Spleen (tissue), 13 donors: ENCODE measurements around the gene LPGAT1. TPM values are rescaled to one million over a fixed set of nuclear protein-coding genes. Genes with fewer than 3 reads are reported as not detected.

ENCODE experiments used
- DNase-seq: peaks from one replicate; pipeline ENCODE4 v3.0.0-alpha.2; 2020
- H3K27ac ChIP-seq, 8 donors: fragments of 200-600 bp; sonication (generic) in 7 of 8; 1 replicate in 4 of 8; 2 replicates in 4 of 8; pipeline versions ENCODE4 v1.5.0 to v1.8.0; 2016 to 2021; ENCODE audit warnings: inconsistent platforms in 4 of 8, mild to moderate bottlenecking in 4 of 8, moderate library complexity in 1 of 8
- H3K27me3 ChIP-seq, 7 donors: fragments of 200-600 bp; sonication (generic) in 6 of 7; replicated peaks in 1 of 7; 1 replicate in 4 of 7; 2 replicates in 3 of 7; pipeline versions ENCODE4 v1.5.0 to v1.8.0; 2016 to 2021; ENCODE audit warnings: inconsistent platforms in 3 of 7, mild to moderate bottlenecking in 1 of 7
- H3K36me3 ChIP-seq, 6 donors: fragments of 200-600 bp; sonication (generic) in 5 of 6; 1 replicate in 4 of 6; 2 replicates in 2 of 6; pipeline versions ENCODE4 v1.5.0 to v1.8.0; 2016 to 2021; ENCODE audit warnings: inconsistent platforms in 2 of 6
- H3K4me1 ChIP-seq, 6 donors: fragments of 200-600 bp; sonication (generic) in 5 of 6; 1 replicate in 3 of 6; 2 replicates in 3 of 6; pipeline versions ENCODE4 v1.5.0 to v1.8.0; 2016 to 2021; ENCODE audit warnings: inconsistent platforms in 3 of 6
- H3K4me3 ChIP-seq, 8 donors: fragments of 200-600 bp; sonication (generic) in 7 of 8; 1 replicate in 4 of 8; 2 replicates in 4 of 8; pipeline versions ENCODE4 v1.5.0 to v1.8.0; 2016 to 2021; ENCODE audit warnings: inconsistent platforms in 4 of 8, mild to moderate bottlenecking in 4 of 8, moderate library complexity in 2 of 8
- H3K9me3 ChIP-seq, 8 donors: fragments of 200-600 bp; sonication (generic) in 7 of 8; 1 replicate in 4 of 8; 2 replicates in 4 of 8; pipeline versions ENCODE4 v1.5.0 to v1.8.0; 2016 to 2021; ENCODE audit warnings: inconsistent platforms in 4 of 8
- CTCF ChIP-seq, 11 experiments: fragments of 200-600 bp in 7 of 11; fragments of 450-650 bp in 4 of 11; sonication (generic) in 4 of 11; IDR thresholded peaks in 8 of 11; conservative IDR thresholded peaks in 3 of 11; 1 replicate in 7 of 11; 2 replicates in 4 of 11; pipeline versions ENCODE4 v1.4.0 to v1.8.0; 2016 to 2021; ENCODE audit warnings: antibody characterized with exemption in 11 of 11, inconsistent platforms in 4 of 11, mild to moderate bottlenecking in 1 of 11
- POLR2A ChIP-seq, 3 donors: fragments of 450-650 bp; IDR thresholded peaks; one replicate each; pipeline ENCODE4 v1.5.1; 2017; ENCODE audit warnings: antibody characterized with exemption in 3 of 3, mild to moderate bottlenecking in 1 of 3
- POLR2AphosphoS5 ChIP-seq, 3 donors: sonication (generic); formaldehyde crosslinking; IDR thresholded peaks; one replicate each; pipeline ENCODE4 v1.5.1; 2017; ENCODE audit warnings: antibody characterized with exemption in 3 of 3
- WGBS, 5 donors: extraction: QIAGEN DNeasy Blood & Tissue Kit in 3 of 5; methylation state at CpG; one replicate each; pipeline versions ENCODE4 v1.1.5 to v1.1.7; 2013 to 2018; 5-methylcytosine and 5-hydroxymethylcytosine counted together
- intact Hi-C: fragments of 100-400 bp; cut with DNase I; formaldehyde crosslinking; loops from one replicate; pipeline ENCODE4 v1.15.0; 2023; ENCODE audit warnings: low total_unique reads
- long read RNA-seq, 2 donors: transcript quantifications; one replicate each; lab custom pipeline, GENCODE V29; 2026
- polyA plus RNA-seq, 3 donors: library from polyadenylated mRNA; stranded (reverse); fragments of 200-250 nt; gene quantifications; one replicate each; pipeline ENCODE4 v1.2.1, GENCODE V29; 2013
- total RNA-seq, 7 donors: library from RNA; depleted of rRNA in 3 of 7; stranded (reverse); fragments of >200 nt in 3 of 7; fragmentation: NEBNext Ultra II Directional in 4 of 7; extraction: Animal tissue kit (Norgen Biotek cat#: 25700) in 4 of 7; gene quantifications; one replicate each; pipeline versions ENCODE4 v1.1.0 to v1.2.1, GENCODE V29; 2016 to 2021
- donor health status: healthy with polysubstance abuse.
- donor health status: DM: no; HTN: no; CAD: no; lungs with moderate emphysema.
- donor health status: DM: no; HTN: no; CAD: no.
- donor health status: Bipolar disorder and iron deficiency.
- donor health status: healthy.
- donor health status: DM: no; HTN: no; CAD: no.
- donor health status: DM: yes; HTN: yes; CAD: no.

Gene LPGAT1, protein sequence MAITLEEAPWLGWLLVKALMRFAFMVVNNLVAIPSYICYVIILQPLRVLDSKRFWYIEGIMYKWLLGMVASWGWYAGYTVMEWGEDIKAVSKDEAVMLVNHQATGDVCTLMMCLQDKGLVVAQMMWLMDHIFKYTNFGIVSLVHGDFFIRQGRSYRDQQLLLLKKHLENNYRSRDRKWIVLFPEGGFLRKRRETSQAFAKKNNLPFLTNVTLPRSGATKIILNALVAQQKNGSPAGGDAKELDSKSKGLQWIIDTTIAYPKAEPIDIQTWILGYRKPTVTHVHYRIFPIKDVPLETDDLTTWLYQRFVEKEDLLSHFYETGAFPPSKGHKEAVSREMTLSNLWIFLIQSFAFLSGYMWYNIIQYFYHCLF
- total RNA-seq (10 to 100 TPM; 55.0 to 80.6 (median 71.4) TPM), polyA plus RNA-seq (10 to 100 TPM in 1 of 3 donors, 1 to 10 TPM in 2; 8.8 to 13.1 (median 9.7) TPM)
- long read RNA-seq, donor 1, partial matches to known transcripts: 0 of 6 reads
- long read RNA-seq, donor 1, other reads (novel, unspliced or antisense): 6 of 6 reads
- long read RNA-seq, donor 2: 0 reads

- peaks cover 27 to 77% (median 64%) of the 10 kb centered on the region in 6 donors for H3K4me1 ChIP-seq
- peak; percentile 60 to 74 (median 69) for TF ChIP-seq POLR2AphosphoS5 (IDR thresholded peaks at IDR 0.05)
- no peak for TF ChIP-seq POLR2A (IDR thresholded peaks at IDR 0.05)
- TF ChIP-seq CTCF (IDR thresholded peaks at IDR 0.05 in 8 of 11, conservative IDR thresholded peaks at IDR 0.05 in 3 of 11): peak in 9 of 11 experiments; percentile 41 to 86 (median 77)
- no peaks in the 10 kb centered on the region for H3K27me3 ChIP-seq
- no peaks in the 10 kb centered on the region for H3K9me3 ChIP-seq
- peak within 1 kb of the TSS; percentile 85 to 98 (median 94) for H3K27ac ChIP-seq
- peak within 1 kb of the TSS; percentile 61 to 91 (median 66) for H3K4me3 ChIP-seq
- peaks cover 0 to 7% (median 0%) of the 10 kb centered on the region in 6 donors for H3K36me3 ChIP-seq
- WGBS, 5 donors: 1 to 2% (median 1%) methylated on average over 29 to 88 of the region's 88 CpGs
- intact Hi-C loops: loop anchor here (5.0 to 10.0 kb wide), 2 partner anchors 133 to 204 kb away; partner anchors contain the start of genes DTL and INTS7
- DNase-seq: peak; percentile 97
Measured at GRCh38 chr1:211830328-211831142, at the start of gene LPGAT1. Gene LPGAT1 (minus strand): TSS chr1:211830763. CDS start chr1:211829296, 1,467 bp downstream.

DNA sequence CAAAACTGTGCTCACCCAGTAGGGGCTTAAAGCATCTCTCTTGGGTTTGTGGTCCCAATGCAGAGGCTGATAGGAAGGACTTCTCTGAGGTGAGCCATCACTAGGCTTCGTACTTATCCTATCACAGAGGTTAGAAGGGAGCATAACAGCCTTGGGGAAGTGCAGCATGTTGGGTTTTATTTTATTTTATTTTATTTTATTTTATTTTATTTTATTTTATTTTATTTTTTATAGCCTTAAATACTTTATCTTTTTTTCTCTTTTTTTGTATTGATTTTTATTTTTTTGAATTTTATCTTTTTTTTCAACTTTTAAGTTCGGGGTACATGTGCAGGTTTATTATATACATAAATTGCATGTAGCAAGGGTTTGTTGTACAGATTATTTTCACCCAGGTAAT is 48.9 kb upstream of the LPGAT1 start:
- peaks cover 0 to 16% (median 7%) of the 10 kb centered on the region in 8 donors for H3K9me3 ChIP-seq
- no peaks in the 10 kb centered on the region for H3K4me1 ChIP-seq
- H3K36me3 ChIP-seq: no peaks in the 10 kb centered on the region
- no peak overlapping the region for H3K27ac ChIP-seq
- H3K27me3 ChIP-seq: no peaks in the 10 kb centered on the region
- TF ChIP-seq POLR2AphosphoS5 (IDR thresholded peaks at IDR 0.05): no peak
- TF ChIP-seq CTCF (IDR thresholded peaks at IDR 0.05 in 8 of 11, conservative IDR thresholded peaks at IDR 0.05 in 3 of 11): no peak
- TF ChIP-seq POLR2A (IDR thresholded peaks at IDR 0.05): no peak
- intact Hi-C loops: no loop called here
- H3K4me3 ChIP-seq: no peak overlapping the region
- 92 to 98% (median 97%) methylated on average over 2 of the region's 2 CpGs for WGBS, 5 donors
- DNase-seq: no peak

- no peak for DNase-seq
- intact Hi-C loops: no loop called here
- 88 to 95% (median 93%) methylated on average over 7 of the region's 7 CpGs for WGBS, 5 donors
Measured at GRCh38 chr1:211876851-211877590, 46.5 kb upstream of the LPGAT1 start.

More at GRCh38 chr1:211876851-211877590, 46.5 kb upstream of the LPGAT1 start:
- H3K9me3 ChIP-seq: peaks cover 0 to 13% (median 7%) of the 10 kb centered on the region in 8 donors
- no peak overlapping the region for H3K27ac ChIP-seq
- H3K27me3 ChIP-seq: no peaks in the 10 kb centered on the region
- H3K4me3 ChIP-seq: no peak overlapping the region
- H3K36me3 ChIP-seq: no peaks in the 10 kb centered on the region
- no peaks in the 10 kb centered on the region for H3K4me1 ChIP-seq
- no peak for TF ChIP-seq POLR2A (IDR thresholded peaks at IDR 0.05)
- no peak for TF ChIP-seq CTCF (IDR thresholded peaks at IDR 0.05 in 8 of 11, conservative IDR thresholded peaks at IDR 0.05 in 3 of 11)
- no peak for TF ChIP-seq POLR2AphosphoS5 (IDR thresholded peaks at IDR 0.05)
